Myocyte (in vitro differentiated cells): ENCODE data around the gene GABRG1. TPM values are rescaled to one million over a fixed set of nuclear protein-coding genes. Genes with fewer than 3 reads are reported as not detected.

ENCODE experiments used
- DNase-seq: peaks from one replicate; pipeline ENCODE4 v3.0.0-alpha.2; 2012; ENCODE audit warnings: low read depth
- polyA plus RNA-seq: library from polyadenylated mRNA; unstranded; fragments of >200 nt; gene quantifications from one replicate; pipeline ENCODE4 v1.2.1, GENCODE V29; 2012; ENCODE audit warnings: missing spikeins
- total RNA-seq: library from RNA; depleted of rRNA; stranded (reverse); fragments of >200 nt; gene quantifications from 2 replicates; pipeline ENCODE4 v1.2.3, GENCODE V29; 2014

The GABRG1 gene
- total RNA-seq = not detected in 2 replicates
- polyA plus RNA-seq = not detected

- DNase-seq = no peak
Observed at GRCh38 chr4:46123913-46124755, at the start of gene GABRG1. TSS of gene GABRG1 (minus strand) at chr4:46124054. CDS start at chr4:46123913, 141 bp downstream.

- DNase-seq = no peak
Observed at GRCh38 chr4:46146993-46147392, 23.1 kb upstream of the GABRG1 start.

- DNase-seq = no peak
Observed at GRCh38 chr4:46131498-46132057, 7.7 kb upstream of the GABRG1 start.

- DNase-seq = no peak
Observed at GRCh38 chr4:46124773-46125413, 1.0 kb upstream of the GABRG1 start.

GRCh38 chr4:46081674-46082073 is 42.2 kb downstream of the GABRG1 start:
- no peak for DNase-seq

- DNase-seq = no peak
Observed at GRCh38 chr4:46081248-46081647, 42.6 kb downstream of the GABRG1 start.

- DNase-seq = no peak
Observed at GRCh38 chr4:46073778-46074177, 50.1 kb downstream of the GABRG1 start.

- no peak for DNase-seq
Observed at GRCh38 chr4:46051392-46051791, 72.5 kb downstream of the GABRG1 start.

GRCh38 chr4:46032056-46032455 is 91.8 kb downstream of the GABRG1 start:
- DNase-seq = no peak

- DNase-seq = no peak
Observed at GRCh38 chr4:46016306-46016705, 107.5 kb downstream of the GABRG1 start.

GRCh38 chr4:45992728-45993127 is 131.1 kb downstream of the GABRG1 start:
- DNase-seq = no peak

GRCh38 chr4:45989775-45990174 is 134.1 kb downstream of the GABRG1 start:
- DNase-seq = no peak

GRCh38 chr4:45987858-45988257 is 136.0 kb downstream of the GABRG1 start:
- no peak for DNase-seq
